Right lobe of liver (tissue), 4 donors: ENCODE data around the gene ULK4.
"Not testable (repeated sequence)": the region's sequence is repeated elsewhere in the genome, so short reads cannot be mapped to it uniquely, and the experiment has no call there.

Experiments
- POLR2A ChIP-seq: fragments of 450-650 bp; IDR thresholded peaks from one replicate; pipeline ENCODE4 v1.6.1; 2017; ENCODE audit warnings: antibody characterized with exemption, mild to moderate bottlenecking
- TF ChIP-seq, protein P1 (sequence below), 4 donors: fragments of 200-600 bp in 3 of 4; fragments of 450-650 bp in 1 of 4; IDR thresholded peaks; one replicate each; pipeline versions ENCODE4 v1.5.1 to v1.8.0; 2016 to 2022; ENCODE audit warnings: antibody characterized with exemption in 4 of 4, mild to moderate bottlenecking in 2 of 4
- donor health status: DM: no; HTN: no; CAD: no.
- donor health status: DM: no; HTN: no; CAD: no.
- donor health status: DM: no; HTN: yes; CAD: no.

DNA sequence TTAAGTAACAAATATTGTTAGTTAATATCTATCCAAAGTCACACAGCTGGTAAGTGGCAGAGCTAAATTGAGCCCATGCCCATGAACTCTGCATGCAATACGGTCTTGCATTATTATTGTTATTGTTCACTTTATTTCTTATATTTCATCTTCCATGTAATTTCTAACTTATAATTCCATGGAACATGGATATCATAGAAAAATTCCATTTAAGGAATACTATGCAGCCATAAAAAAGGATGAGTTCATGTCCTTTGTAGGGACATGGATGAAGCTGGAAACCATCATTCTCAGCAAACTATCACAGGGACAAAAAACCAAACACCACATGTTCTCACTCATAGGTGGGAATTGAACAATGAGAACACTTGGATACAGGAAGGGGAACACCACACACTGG, 508.3 kb downstream of the ULK4 start:
- TF ChIP-seq, protein P1, sequence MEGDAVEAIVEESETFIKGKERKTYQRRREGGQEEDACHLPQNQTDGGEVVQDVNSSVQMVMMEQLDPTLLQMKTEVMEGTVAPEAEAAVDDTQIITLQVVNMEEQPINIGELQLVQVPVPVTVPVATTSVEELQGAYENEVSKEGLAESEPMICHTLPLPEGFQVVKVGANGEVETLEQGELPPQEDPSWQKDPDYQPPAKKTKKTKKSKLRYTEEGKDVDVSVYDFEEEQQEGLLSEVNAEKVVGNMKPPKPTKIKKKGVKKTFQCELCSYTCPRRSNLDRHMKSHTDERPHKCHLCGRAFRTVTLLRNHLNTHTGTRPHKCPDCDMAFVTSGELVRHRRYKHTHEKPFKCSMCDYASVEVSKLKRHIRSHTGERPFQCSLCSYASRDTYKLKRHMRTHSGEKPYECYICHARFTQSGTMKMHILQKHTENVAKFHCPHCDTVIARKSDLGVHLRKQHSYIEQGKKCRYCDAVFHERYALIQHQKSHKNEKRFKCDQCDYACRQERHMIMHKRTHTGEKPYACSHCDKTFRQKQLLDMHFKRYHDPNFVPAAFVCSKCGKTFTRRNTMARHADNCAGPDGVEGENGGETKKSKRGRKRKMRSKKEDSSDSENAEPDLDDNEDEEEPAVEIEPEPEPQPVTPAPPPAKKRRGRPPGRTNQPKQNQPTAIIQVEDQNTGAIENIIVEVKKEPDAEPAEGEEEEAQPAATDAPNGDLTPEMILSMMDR (IDR thresholded peaks at IDR 0.05), result not testable (repeated sequence)
- TF ChIP-seq POLR2A, result not testable (repeated sequence)
